Activated gamma-delta T cell treated with Interleukin-2 at 50 U/mL for 16 hours (primary cell): ENCODE measurements around the gene MGAT5.

Experiments used
- DNase-seq: peaks from one replicate; pipeline ENCODE4 v3.0.0-alpha.2; 2020

Gene MGAT5

DNA sequence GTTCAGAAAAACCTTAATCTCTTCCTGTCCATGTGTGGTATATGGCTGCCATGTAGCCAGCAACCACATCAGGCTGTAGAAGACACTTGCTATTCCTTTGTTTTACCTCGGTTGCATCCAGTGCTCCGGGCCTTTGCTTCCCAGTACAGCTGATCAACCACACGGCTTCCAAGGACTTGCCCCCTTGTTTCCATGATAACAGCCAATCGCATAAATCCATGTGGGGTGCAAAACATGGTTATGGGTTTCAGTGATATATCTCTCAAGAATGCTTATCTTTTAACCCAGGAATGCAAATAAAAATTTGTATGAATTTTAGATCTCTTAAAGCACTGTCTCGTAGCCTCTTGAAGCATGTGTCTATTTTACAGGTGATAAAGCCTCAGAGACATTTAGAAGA is 118.3 kb downstream of the MGAT5 start:
- DNase-seq: no peak

DNA sequence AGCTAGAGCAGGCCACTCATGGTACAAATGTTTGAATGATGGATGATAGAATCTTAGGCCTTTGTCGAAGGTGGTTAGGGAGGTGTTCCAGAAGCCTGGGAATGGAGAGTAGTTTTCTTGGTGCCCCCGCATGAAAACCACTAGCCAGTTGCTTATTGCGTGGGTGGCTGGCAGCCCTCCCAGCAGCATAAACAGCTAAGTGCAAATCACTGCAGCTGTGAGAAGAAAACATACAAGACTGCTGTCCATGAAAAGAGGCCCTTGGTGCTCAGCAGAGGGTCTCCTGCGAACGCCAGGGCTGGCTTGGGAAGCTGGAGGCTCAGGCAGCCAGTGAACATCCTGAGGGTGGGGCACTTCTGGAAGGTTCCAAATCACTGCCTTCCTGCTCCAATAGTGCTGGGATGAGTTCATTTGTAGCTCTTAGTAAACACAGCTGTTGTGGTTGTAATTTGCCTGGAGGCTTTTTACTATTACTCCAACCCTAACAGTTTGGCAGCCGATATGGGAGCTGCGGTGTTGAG is 118.8 kb downstream of the MGAT5 start:
- DNase-seq: no peak

- DNase-seq: no peak
These were observed 122.1 kb downstream of the MGAT5 start for GRCh38 chr2:134375935-134376334.

- DNase-seq: no peak
These were observed 123.9 kb downstream of the MGAT5 start for GRCh38 chr2:134377730-134378129.

- no peak for DNase-seq
These were observed 125.4 kb downstream of the MGAT5 start for GRCh38 chr2:134379293-134379692.

- DNase-seq: no peak
These were observed 125.8 kb downstream of the MGAT5 start for GRCh38 chr2:134379722-134380121.

DNA sequence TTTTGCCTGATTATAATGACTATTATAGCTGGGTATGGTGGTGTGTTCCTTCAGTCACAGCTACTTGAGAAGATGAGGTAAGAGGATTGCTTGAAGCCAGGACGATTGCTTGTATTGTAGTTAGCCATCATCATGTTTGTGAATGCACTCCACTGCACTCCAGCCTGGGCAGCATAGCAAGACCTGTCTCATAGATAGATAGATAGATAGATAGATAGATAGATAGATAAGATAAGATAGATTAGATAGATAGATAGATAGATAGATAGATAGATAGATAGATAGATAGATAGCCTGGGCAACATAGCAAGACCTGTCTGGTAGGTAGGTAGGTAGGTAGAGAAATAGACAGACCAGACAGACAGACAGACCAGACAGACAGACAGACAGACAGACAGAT is 127.3 kb downstream of the MGAT5 start:
- DNase-seq: no peak

DNA sequence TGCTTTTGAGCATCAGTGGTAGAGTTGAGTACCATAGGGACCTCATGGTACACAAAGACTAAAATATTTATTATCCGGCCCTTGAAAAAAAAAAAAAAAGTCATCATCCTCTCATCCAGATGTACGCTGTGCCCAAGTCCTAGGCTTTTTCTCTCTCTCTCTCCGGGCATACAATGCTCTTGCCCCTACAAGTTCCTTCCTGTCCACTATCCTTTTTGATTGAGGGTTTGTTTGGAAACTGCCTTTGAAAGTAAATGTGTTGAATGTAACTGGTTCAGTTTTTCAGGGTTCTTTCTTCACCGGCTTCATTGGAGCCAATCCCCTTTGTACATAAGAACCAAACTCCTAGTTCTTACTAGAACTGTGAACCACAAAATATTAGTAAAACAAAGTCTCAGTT is 130.3 kb downstream of the MGAT5 start:
- DNase-seq: no peak

DNA sequence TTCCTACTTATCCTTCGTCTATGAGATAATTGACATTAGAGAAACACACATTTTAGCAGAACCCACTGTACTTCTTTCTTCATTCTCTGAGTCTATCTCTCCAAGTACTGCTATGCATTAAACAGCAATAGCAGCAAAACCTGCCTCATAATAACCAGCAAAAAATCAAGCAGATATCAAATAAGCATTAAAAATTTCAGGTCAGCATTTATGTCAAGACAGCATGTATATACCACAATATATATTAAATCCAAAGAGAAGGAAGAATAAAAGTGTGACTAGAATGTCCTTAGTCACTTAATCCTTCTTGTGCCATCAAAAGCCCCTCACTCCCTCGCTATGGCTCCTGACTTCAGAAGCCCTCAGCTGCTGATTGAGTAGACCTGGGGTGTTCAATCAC is 131.3 kb downstream of the MGAT5 start:
- DNase-seq: no peak

GRCh38 chr2:134386310-134386709 is 132.4 kb downstream of the MGAT5 start:
- DNase-seq: no peak

DNA sequence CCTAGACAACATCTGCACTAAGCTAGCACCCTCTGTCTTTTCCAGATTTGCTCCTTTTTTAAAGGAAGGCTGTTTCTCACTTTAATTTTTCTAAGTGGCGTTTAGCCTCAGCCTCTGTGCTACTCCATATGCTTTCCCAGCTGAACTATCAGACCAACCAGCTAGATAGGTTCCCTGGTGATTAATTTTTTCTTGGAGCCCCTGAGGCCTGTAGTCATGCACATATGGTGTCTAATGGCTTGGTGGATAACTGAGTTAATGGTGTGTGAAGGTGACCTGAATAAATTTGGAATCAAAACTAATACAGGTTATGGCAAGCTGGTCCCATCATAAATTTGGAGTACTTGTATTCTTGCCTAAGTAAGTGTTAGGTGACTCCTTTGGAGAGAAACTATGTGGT is 135.5 kb downstream of the MGAT5 start:
- DNase-seq: no peak

- DNase-seq: no peak
These were observed 137.9 kb downstream of the MGAT5 start for GRCh38 chr2:134391751-134392160.

DNA sequence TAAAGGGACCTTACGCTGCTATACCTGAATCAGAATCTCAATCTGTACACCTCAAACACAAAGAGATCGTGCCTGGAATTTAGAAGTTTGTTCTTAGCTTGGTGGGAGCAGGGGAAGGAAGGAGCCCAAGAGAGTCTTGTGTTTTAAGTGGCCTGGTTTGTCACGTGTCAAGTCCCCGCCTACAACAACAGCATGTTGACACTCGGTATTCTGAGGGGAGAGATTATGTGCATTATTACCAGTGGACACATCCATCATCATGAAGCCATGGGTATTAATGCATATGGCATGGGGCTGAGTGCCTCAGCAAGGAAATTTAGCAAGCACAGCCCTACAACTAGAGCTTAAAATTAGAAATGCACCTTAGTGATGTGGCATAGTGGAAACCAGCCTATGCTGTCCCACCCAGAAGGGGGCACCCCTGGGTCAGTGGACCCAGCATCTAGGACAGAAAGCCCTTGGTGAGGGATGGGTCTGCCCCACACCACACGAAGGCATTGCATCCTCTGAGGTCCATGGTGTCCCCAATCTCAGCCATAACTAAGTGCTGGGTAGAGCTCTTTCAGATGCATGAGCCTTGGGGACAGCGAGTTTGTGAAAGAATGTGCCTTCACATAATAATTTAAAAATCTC is 138.7 kb downstream of the MGAT5 start:
- no peak for DNase-seq

- DNase-seq: no peak
These were observed 139.2 kb downstream of the MGAT5 start for GRCh38 chr2:134393075-134393461.

- no peak for DNase-seq
These were observed 141.9 kb downstream of the MGAT5 start for GRCh38 chr2:134395779-134396178.

DNA sequence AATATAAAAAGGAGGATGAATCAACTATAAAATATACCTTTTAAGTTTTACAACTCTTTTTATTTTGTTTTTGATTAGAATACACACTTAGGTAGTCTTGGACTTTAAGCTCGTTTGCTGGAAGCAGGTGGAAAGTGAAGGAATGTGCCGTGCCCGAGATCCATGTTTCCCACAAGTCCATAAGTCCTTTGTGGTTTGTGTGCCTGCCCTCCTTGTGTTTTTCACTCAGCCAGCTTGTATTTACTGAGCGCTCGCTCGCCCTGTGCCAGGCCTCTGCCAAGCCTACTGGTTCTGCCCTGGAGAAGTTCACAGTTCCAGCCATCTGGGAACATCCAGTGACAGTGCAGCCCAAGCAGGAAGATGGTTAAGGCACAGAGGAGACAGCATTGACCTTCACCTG is 142.6 kb downstream of the MGAT5 start:
- DNase-seq: no peak

GRCh38 chr2:134397146-134397896 is 143.4 kb downstream of the MGAT5 start:
- no peak for DNase-seq

- no peak for DNase-seq
These were observed 144.4 kb downstream of the MGAT5 start for GRCh38 chr2:134398300-134398699.

GRCh38 chr2:134399096-134399495 is 145.2 kb downstream of the MGAT5 start:
- DNase-seq: no peak

DNA sequence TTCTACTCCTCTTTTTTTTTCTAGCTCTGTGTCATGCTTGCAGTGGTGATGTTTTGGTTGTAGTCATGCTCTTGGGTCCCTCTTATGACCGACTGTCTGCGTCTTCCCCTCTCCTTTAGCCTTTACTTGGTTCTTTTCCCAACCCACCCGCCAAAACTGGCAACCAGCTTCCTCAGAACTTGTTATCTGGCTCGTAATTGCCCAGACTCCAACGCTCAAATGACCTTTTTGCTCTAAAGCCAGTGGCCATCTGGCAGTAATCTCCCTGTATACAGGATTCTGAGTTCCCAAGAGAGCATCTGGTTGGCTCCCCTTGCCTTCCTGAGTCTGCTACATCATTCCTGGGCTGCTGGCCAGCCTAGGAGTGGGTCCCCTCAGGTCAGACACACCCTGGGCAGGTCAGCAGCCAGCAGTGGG is 147.2 kb downstream of the MGAT5 start:
- no peak for DNase-seq

DNA sequence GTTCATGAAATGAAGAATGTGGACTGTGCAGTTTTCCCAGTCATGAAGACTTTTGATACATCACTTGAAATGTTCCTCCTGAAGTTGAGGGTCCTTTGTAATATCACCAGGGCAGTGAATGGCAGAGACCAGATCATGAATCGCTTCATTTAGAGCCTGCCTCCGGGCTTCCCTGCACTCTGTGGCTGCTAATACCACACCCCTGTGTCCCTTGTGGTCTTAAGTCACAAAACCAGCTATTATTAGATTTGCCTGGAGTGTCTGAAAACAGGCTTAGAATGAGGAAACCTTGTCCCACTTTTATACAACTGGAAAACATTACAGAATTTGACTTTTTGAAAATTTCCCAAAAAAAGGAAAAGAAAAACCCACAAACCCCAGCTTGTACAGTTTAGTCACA is 147.9 kb downstream of the MGAT5 start:
- no peak for DNase-seq

- no peak for DNase-seq
These were observed 148.5 kb downstream of the MGAT5 start for GRCh38 chr2:134402410-134402809.

DNA sequence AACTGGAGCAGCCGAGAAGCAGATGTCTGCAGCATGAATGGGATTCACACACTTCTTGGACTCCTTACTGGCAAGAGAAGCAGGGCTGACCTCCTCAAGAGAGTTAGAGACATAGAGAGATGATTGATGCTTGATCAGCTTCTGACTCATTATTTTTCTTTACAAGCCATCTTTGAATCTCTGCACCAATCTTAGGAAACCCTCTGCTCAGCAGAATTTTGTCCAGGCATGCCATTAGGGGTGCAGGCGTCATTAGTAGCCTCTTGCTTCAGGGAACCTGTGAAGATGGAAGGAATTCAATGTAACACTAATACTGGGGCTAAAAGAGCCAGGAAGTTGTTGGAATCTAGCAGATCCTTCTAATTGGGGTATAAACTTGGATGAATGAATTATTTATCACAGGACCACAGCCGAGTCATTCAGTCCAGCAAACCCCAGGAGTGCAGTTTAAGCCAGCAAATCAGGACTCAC is 151.8 kb downstream of the MGAT5 start:
- DNase-seq: no peak

DNA sequence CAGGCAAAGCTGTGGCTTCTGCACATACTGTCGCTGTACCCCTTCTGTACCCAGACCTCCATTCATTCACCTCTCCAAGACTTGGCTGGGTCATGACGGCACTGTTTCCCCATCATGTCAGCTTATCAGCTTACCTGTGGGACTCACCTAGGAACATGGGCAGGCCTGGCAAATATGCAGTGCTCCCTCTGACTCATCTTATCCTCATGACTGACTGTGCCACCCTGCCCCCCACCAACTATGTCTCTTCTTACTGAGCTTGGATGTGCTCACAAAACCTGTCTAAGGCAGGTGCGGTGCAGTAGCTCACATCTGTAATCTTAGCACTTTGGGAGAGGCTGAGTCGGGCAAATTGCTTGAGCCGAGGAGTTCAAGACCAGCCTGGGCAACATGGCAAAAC is 152.4 kb downstream of the MGAT5 start:
- no peak for DNase-seq

DNA sequence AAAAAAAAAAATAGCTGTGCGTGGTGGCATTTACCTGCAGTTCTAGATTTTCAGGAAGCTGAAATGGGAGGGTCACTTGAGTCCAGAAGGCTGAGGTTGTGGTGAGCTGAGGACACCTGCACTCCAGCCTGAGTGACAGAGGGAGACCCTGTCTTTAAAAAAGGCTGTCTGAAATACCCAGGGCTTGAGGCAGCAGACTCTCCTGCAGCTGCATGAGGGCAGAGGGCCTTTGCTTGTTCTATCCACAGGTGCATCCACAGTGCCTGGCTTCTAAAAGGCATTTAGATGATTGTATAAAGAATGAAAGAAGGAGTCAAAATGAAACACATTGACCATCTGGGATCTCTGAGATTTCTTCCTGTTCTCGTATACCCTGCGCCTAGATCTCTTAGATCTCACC is 152.9 kb downstream of the MGAT5 start:
- DNase-seq: no peak
